Esophagus muscularis mucosa (tissue), 3 donors: ENCODE data around the gene ARG1.

Experiments
- POLR2AphosphoS5 ChIP-seq, 2 donors: sonication (generic); formaldehyde crosslinking; IDR thresholded peaks; one replicate each; pipeline ENCODE4 v1.6.1; 2017; ENCODE audit warnings: antibody characterized with exemption in 2 of 2
- TF ChIP-seq, protein P1 (sequence below), 3 experiments: fragments of 200-600 bp in 2 of 3; fragments of 450-650 bp in 1 of 3; sonication (generic) in 2 of 3; IDR thresholded peaks; one replicate each; pipeline ENCODE4 v1.5.1; 2017 to 2019; ENCODE audit warnings: antibody characterized with exemption in 3 of 3, mild to moderate bottlenecking in 2 of 3, moderate library complexity in 1 of 3

DNA sequence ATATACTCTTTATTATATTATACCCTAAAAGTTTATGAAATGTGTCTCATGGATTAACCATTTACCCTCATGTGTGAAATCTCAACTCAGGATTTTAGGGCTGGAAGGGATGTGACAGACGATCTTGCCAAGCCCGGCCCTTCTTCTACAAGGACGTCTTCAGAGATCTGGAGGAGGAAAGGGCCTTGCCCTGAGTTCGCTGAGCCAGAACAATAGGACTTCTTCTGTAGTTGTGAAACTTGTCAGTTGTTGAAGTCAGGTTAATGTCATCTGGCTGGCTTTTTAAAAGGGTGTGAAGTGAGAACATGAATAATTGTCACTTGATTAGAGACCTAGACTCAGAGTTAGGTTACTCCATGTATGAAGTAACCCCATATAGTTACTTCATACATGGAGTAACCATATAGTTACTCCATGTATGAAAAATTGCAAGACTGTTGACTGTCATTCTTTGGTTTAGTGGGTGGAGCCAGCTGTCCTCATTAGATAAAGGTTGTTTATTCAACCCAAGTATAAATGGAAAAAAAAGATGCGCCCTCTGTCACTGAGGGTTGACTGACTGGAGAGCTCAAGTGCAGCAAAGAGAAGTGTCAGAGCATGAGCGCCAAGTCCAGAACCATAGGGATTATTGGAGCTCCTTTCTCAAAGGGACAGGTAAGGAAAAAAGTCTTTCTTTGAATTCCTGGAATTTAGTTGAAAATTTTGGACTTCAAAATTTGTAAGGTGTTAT, at the start of gene ARG1:
- TF ChIP-seq, protein P1, sequence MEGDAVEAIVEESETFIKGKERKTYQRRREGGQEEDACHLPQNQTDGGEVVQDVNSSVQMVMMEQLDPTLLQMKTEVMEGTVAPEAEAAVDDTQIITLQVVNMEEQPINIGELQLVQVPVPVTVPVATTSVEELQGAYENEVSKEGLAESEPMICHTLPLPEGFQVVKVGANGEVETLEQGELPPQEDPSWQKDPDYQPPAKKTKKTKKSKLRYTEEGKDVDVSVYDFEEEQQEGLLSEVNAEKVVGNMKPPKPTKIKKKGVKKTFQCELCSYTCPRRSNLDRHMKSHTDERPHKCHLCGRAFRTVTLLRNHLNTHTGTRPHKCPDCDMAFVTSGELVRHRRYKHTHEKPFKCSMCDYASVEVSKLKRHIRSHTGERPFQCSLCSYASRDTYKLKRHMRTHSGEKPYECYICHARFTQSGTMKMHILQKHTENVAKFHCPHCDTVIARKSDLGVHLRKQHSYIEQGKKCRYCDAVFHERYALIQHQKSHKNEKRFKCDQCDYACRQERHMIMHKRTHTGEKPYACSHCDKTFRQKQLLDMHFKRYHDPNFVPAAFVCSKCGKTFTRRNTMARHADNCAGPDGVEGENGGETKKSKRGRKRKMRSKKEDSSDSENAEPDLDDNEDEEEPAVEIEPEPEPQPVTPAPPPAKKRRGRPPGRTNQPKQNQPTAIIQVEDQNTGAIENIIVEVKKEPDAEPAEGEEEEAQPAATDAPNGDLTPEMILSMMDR (IDR thresholded peaks at IDR 0.05): no peak
- TF ChIP-seq POLR2AphosphoS5 (IDR thresholded peaks at IDR 0.05): no peak
